Sigmoid colon (tissue), 7 donors: Measurements from ENCODE around the gene CCL17. TPM values are rescaled to one million over a fixed set of nuclear protein-coding genes. Genes with fewer than 3 reads are reported as not detected.
A peak's percentile ranks its signal among the peaks of the same experiment; 100 is the strongest.

Experiments
- DNase-seq: peaks from one replicate; pipeline ENCODE4 v3.0.0-alpha.2; 2019
- H3K27ac ChIP-seq, 4 donors: fragments of 200-600 bp; sonication (generic); one replicate each; pipeline ENCODE4 v1.5.1; 2016 to 2019; ENCODE audit warnings: mild to moderate bottlenecking in 1 of 4
- H3K27me3 ChIP-seq, 3 donors: fragments of 200-600 bp; sonication (generic); one replicate each; pipeline ENCODE4 v1.5.1; 2019; ENCODE audit warnings: mild to moderate bottlenecking in 1 of 3
- H3K36me3 ChIP-seq, 4 donors: fragments of 200-600 bp; sonication (generic); one replicate each; pipeline ENCODE4 v1.5.1; 2016 to 2019
- H3K4me1 ChIP-seq, 4 donors: fragments of 200-600 bp; sonication (generic); one replicate each; pipeline ENCODE4 v1.5.1; 2017 to 2019
- H3K4me3 ChIP-seq, 4 donors: fragments of 200-600 bp; sonication (generic); one replicate each; pipeline ENCODE4 v1.5.1; 2017 to 2019; ENCODE audit warnings: mild to moderate bottlenecking in 2 of 4, moderate library complexity in 1 of 4
- H3K9me3 ChIP-seq, 4 donors: fragments of 200-600 bp in 3 of 4; sonication (generic) in 3 of 4; one replicate each; pipeline versions ENCODE4 v1.5.1 to v1.6.1; 2013 to 2019
- CTCF ChIP-seq, 4 experiments: fragments of 450-650 bp in 3 of 4; fragments of 200-600 bp in 1 of 4; IDR thresholded peaks; one replicate each; pipeline ENCODE4 v1.5.1; 2016 to 2019; ENCODE audit warnings: antibody characterized with exemption in 4 of 4, mild to moderate bottlenecking in 3 of 4, moderate library complexity in 2 of 4
- EP300 ChIP-seq, 4 donors: sonication (generic); formaldehyde crosslinking; IDR thresholded peaks; one replicate each; pipeline ENCODE4 v1.6.1; 2017; ENCODE audit warnings: antibody characterized with exemption in 4 of 4
- POLR2A ChIP-seq, 2 donors: fragments of 450-650 bp; IDR thresholded peaks; one replicate each; pipeline ENCODE4 v1.6.1; 2016; ENCODE audit warnings: antibody characterized with exemption in 2 of 2, mild to moderate bottlenecking in 2 of 2, moderate library complexity in 2 of 2
- POLR2AphosphoS5 ChIP-seq, 4 donors: sonication (generic); formaldehyde crosslinking; IDR thresholded peaks; one replicate each; pipeline ENCODE4 v1.6.1; 2017; ENCODE audit warnings: antibody characterized with exemption in 4 of 4
- WGBS, 2 donors: extraction: QIAGEN DNeasy Blood & Tissue Kit; methylation state at CpG; one replicate each; pipeline ENCODE4 v1.1.7; 2013; 5-methylcytosine and 5-hydroxymethylcytosine counted together
- intact Hi-C: fragments of 100-400 bp; cut with DNase I; formaldehyde crosslinking; loops from one replicate; pipeline ENCODE4 v1.15.1; 2023
- polyA plus RNA-seq, 3 donors: library from polyadenylated mRNA; stranded (reverse); fragments of 200-250 nt; gene quantifications; one replicate each; pipeline ENCODE4 v1.2.3, GENCODE V29; 2013
- total RNA-seq, 4 donors: library from RNA; depleted of rRNA; stranded (reverse); fragments of >200 nt; gene quantifications; one replicate each; pipeline ENCODE4 v1.1.0, GENCODE V29; 2016
- donor health status: healthy with polysubstance abuse.
- donor health status: Bipolar disorder and iron deficiency.
- donor health status: healthy.

Gene CCL17
- total and polyA plus RNA-seq, 7 donors: 7.6 TPM; not detected in 6

DNA sequence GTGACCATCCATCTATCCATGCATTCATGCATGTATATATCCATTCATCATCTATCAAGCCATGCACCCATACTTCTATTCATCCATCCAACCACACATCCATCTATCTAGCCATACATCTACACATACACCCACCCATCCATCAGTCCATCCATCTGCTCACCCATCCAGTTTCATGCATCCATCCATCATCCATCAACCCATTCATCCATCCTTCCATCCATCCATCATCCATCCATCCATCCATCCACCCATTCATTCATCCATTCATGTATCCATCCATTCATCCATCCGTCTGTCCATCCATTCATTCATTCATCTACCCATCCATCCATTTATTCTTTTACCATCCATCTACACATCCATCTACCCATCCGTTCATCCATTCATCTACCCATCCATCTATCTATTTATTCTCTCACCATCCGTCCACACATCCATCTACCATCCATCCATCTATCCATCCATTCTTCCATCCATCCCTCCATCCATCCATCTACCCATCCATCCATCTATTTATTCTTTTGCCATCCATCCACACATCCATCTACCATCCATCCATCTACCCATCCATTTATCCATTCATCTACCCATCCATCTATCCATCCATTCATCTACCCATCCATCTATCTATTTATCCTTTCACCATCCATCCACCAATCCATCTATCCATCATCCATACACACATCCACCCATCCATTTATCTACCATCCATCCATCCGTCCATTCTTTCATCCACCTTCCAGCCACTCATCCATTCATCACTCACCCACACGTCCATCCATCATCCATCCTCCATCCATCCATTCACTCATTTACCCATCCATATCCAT is 3.2 kb downstream of the CCL17 start:
- Histone ChIP-seq H3K4me3 (no peak overlapping the region), H3K27me3 (no peaks in the 10 kb centered on the region), H3K27ac (no peak overlapping the region), H3K9me3 (no peaks in the 10 kb centered on the region), H3K4me1 (no peaks in the 10 kb centered on the region), H3K36me3 (no peaks in the 10 kb centered on the region)
- intact Hi-C loops: no loop called here
- WGBS, 2 donors: 93 to 94% methylated on average over 5 of the region's 5 CpGs
- no peak for DNase-seq
- TF ChIP-seq EP300 (IDR thresholded peaks at IDR 0.05) (no peak), POLR2AphosphoS5 (IDR thresholded peaks at IDR 0.05) (no peak)

DNA sequence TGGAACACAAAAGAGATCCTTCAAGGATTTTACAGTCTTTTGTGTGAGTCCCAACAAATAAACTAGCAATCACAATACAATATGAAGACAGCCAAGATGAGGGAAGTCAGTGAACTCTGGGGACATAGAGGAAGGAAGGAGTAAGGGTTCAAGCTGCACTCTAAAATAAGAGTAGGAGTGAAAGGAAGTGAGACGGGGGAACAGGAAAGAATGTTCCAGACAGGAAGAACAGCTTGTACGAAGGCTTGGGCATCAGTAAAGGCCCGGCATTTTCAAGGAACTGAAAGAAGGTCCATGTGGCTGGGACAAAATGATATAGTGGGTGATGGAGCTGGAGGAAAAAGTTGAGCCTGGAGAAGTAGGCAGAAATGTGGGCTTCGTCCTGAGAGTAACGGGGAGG is 4.5 kb downstream of the CCL17 start:
- no peaks in the 10 kb centered on the region for H3K36me3 ChIP-seq
- H3K9me3 ChIP-seq: no peaks in the 10 kb centered on the region
- H3K4me1 ChIP-seq: no peaks in the 10 kb centered on the region
- peak overlapping the region in 1 of 4 donors; percentile 43 for H3K27ac ChIP-seq
- H3K27me3 ChIP-seq: no peaks in the 10 kb centered on the region
- no peak for DNase-seq
- intact Hi-C loops: no loop called here
- no peak overlapping the region for H3K4me3 ChIP-seq
- TF ChIP-seq EP300 (IDR thresholded peaks at IDR 0.05) (no peak), POLR2A (IDR thresholded peaks at IDR 0.05) (no peak), POLR2AphosphoS5 (IDR thresholded peaks at IDR 0.05) (no peak), CTCF (IDR thresholded peaks at IDR 0.05) (no peak)
- 63 to 86% methylated on average over 5 of the region's 5 CpGs for WGBS, 2 donors

- H3K9me3 ChIP-seq: no peaks in the 10 kb centered on the region
These were observed 5.5 kb downstream of the CCL17 start for GRCh38 chr16:57409870-57410587.

GRCh38 chr16:57411362-57411976 is 6.9 kb downstream of the CCL17 start:
- intact Hi-C loops: no loop called here
- H3K36me3 ChIP-seq: no peaks in the 10 kb centered on the region
- H3K27ac ChIP-seq: no peak overlapping the region
- no peak overlapping the region for H3K4me3 ChIP-seq
- TF ChIP-seq POLR2A (IDR thresholded peaks at IDR 0.05) (no peak), CTCF (IDR thresholded peaks at IDR 0.05) (no peak), POLR2AphosphoS5 (IDR thresholded peaks at IDR 0.05) (no peak), EP300 (IDR thresholded peaks at IDR 0.05) (no peak)
- peaks cover 0 to 3% (median 2%) of the 10 kb centered on the region in 4 donors for H3K4me1 ChIP-seq
- no peaks in the 10 kb centered on the region for H3K27me3 ChIP-seq
- no peaks in the 10 kb centered on the region for H3K9me3 ChIP-seq
- WGBS, 2 donors: 73 to 82% methylated on average over 12 of the region's 12 CpGs
- no peak for DNase-seq

More at GRCh38 chr16:57409870-57410587, 5.5 kb downstream of the CCL17 start:
- TF ChIP-seq POLR2AphosphoS5 (IDR thresholded peaks at IDR 0.05) (no peak), CTCF (IDR thresholded peaks at IDR 0.05) (no peak), POLR2A (IDR thresholded peaks at IDR 0.05) (no peak), EP300 (IDR thresholded peaks at IDR 0.05) (no peak)
- no peaks in the 10 kb centered on the region for H3K36me3 ChIP-seq
- intact Hi-C loops: no loop called here
- no peak overlapping the region for H3K27ac ChIP-seq
- H3K4me1 ChIP-seq: no peaks in the 10 kb centered on the region
- WGBS, 2 donors: 68 to 82% methylated on average over 14 of the region's 14 CpGs
- no peak overlapping the region for H3K4me3 ChIP-seq
- H3K27me3 ChIP-seq: no peaks in the 10 kb centered on the region
- DNase-seq: no peak

DNA sequence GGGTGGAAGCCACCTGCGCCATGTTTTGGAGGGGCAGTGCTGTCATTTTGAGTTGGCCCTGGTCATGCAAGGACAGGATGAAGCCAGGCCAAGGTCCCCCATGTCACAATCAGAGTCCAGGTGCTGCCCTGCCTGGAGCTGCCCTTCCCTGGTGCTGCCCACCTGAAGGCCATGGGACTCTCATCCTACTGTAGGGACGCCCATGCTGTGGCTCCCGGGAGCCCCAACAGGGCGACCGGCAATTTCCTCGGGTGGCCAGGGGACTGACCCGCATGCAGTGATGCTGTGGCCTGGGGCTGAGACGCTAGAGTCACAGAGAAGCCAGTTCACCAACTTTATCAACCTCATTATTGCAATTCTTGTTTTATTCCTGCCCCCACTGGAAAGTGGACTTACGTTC is 8.0 kb downstream of the CCL17 start:
- intact Hi-C loops: no loop called here

More for the DNA sequence above, 8.0 kb downstream of the CCL17 start:
- Histone ChIP-seq H3K9me3 (no peaks in the 10 kb centered on the region), H3K27me3 (no peaks in the 10 kb centered on the region), H3K4me3 (no peak overlapping the region), H3K4me1 (peaks cover 0 to 14% (median 13%) of the 10 kb centered on the region in 4 donors), H3K27ac (no peak overlapping the region), H3K36me3 (no peaks in the 10 kb centered on the region)
- TF ChIP-seq POLR2AphosphoS5 (IDR thresholded peaks at IDR 0.05): no peak
- WGBS, 2 donors: 94% methylated on average over 9 of the region's 9 CpGs
- no peak for DNase-seq
